ENCODE results near the gene PADI1. TPM values are rescaled to one million over a fixed set of nuclear protein-coding genes. Genes with fewer than 3 reads are reported as not detected.
A peak's percentile ranks its signal among the peaks of the same experiment; 100 is the strongest.
"Not testable (repeated sequence)": the region's sequence is repeated elsewhere in the genome, so short reads cannot be mapped to it uniquely, and the experiment has no call there.

The PADI1 gene
- total and polyA plus RNA-seq, 2 of the 8 experiments (the other 6 are each of a cell fraction or from before 2014, with no cell fraction given), result 0.20 to 0.30 TPM

DNA sequence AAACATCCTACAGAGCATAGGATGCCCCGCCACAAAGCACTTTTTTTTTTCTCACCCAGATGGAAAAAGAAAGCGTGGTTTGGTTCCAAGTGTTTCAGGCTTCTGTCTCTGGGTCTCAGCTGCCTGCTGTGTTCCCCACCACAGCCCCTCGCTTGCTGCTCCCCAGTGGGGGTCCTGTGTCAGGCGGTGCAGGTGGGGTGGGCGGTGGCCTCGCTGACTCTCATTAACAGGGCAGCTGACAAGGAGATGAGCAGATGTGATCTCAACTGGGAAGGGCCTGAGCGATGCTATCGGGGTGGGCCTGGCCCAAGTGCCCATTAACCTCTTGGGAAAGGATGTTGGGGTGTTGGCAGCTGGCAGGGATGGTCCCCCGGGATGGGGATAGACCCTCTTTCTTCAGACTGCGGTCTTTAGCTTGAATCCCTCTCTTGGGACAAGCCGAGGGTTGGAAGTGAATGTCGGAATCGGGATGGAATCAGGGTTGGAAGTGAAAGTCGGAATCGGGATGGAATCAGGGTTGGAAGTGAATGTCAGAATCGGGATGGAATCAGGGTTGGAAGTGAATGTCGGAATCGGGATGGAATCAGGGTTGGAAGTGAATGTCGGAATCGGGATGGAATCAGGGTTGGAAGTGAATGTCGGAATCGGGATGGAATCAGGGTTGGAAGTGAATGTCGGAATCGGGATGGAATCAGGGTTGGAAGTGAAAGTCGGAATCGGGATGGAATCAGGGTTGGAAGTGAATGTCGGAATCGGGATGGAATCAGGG, 36.3 kb downstream of the PADI1 start:
- not testable (repeated sequence) for H2AFZ ChIP-seq (ENCODE audit: low read length); H2BK15ac ChIP-seq (ENCODE audit: low read length); H3K9ac ChIP-seq (replicated peaks in 1 of 4; ENCODE audit: extremely low read depth in 1 of 4, low read depth in 3 of 4, low read length in 3 of 4); H3K27me3 ChIP-seq (replicated peaks in 1 of 4; ENCODE audit: control insufficient read depth in 3 of 4, extremely low read depth in 1 of 4, insufficient read depth in 3 of 4, low read length in 3 of 4); H3K14ac ChIP-seq (ENCODE audit: insufficient read length); H3K4me2 ChIP-seq (ENCODE audit: insufficient read depth in 1 of 2, low read depth in 2 of 2, low read length in 2 of 2); H4K20me1 ChIP-seq (replicated peaks in 1 of 2; ENCODE audit: control insufficient read depth in 1 of 2, insufficient read depth in 2 of 2, low read length in 2 of 2); H3K4ac ChIP-seq (replicated peaks; ENCODE audit: insufficient read length, low read depth, low read length); H3K23me2 ChIP-seq (ENCODE audit: low read depth, low read length); H3K4me3 ChIP-seq (ENCODE audit: extremely low read depth in 1 of 4, insufficient read depth in 2 of 4, low read depth in 3 of 4, low read length in 4 of 4); H3K79me1 ChIP-seq (ENCODE audit: low read depth, low read length); H3K23ac ChIP-seq (ENCODE audit: insufficient read length); H3K36me3 ChIP-seq (ENCODE audit: control insufficient read depth in 2 of 4, insufficient read depth in 4 of 4, low read length in 3 of 4); H3K27ac ChIP-seq (ENCODE audit: low read depth, low read length); H3K9me3 ChIP-seq (ENCODE audit: insufficient read depth in 2 of 2, low read depth in 1 of 2, low read length in 1 of 2); H2BK5ac ChIP-seq (ENCODE audit: low read depth, low read length); H3K4me1 ChIP-seq (replicated peaks in 1 of 4; ENCODE audit: control insufficient read depth in 3 of 4, insufficient read depth in 4 of 4, low read length in 3 of 4); H2AK5ac ChIP-seq (ENCODE audit: low read depth, low read length); H4K8ac ChIP-seq (ENCODE audit: extremely low read depth, insufficient read depth, low read length); H4K91ac ChIP-seq (replicated peaks; ENCODE audit: insufficient read length, low read length); H2BK120ac ChIP-seq (replicated peaks; ENCODE audit: low read depth, low read length); H3K18ac ChIP-seq (ENCODE audit: extremely low read depth, low read length); H3K79me2 ChIP-seq (ENCODE audit: control insufficient read depth in 1 of 2, insufficient read depth in 2 of 2, low read length in 2 of 2); H4K5ac ChIP-seq (ENCODE audit: insufficient read length, low read depth, low read length); H3K56ac ChIP-seq (replicated peaks; ENCODE audit: insufficient read length, low read depth, low read length); FAIRE-seq
- ChIA-PET CTCF (ENCODE audit: partially characterized antibody) (interaction anchor here (1.0 to 11.9 kb wide), 7 partner anchors 8 to 129 kb away, joined by 3 to 339 read pairs (median 5); partner anchors contain the start of genes PADI2 and PADI3), POLR2A (ENCODE audit: partially characterized antibody) (interaction anchor here (0.9 kb wide), 1 partner anchor 197 kb away, joined by 3 read pairs; no protein-coding TSS in a partner anchor)
- Histone ChIP-seq H2BK12ac (ENCODE audit: low read depth, low read length) (peak overlapping the region; percentile 27; the same call in 1 of the 2 replicates), H2BK20ac (ENCODE audit: low read length) (0 out of 2 replicates have a peak overlapping the region, but pooled peaks have one; percentile 72)
- DNase-seq (ENCODE audit: low read depth in 1 of 2, low spot score in 2 of 2), result peak in 1 of 2 experiments; percentile 57
- WGBS, 2 experiments (ENCODE audit: extremely low coverage in 1 of 2, insufficient coverage in 1 of 2, insufficient read length in 1 of 2, insufficient replicate concordance in 2 of 2, low coverage in 1 of 2, low lambda C conversion rate in 2 of 2, missing lambda C conversion rate in 1 of 2), result 75% methylated on average over 17 of the region's 28 CpGs; no CpG with 5 or more reads in 1 of the 2 experiments
- peak; percentile 73 for TF ChIP-seq SP1 (IDR thresholded peaks at IDR 0.05; ENCODE audit: low read depth, low read length)
